HCT116 (cell line): Measurements from ENCODE around the gene DPP6. TPM values are rescaled to one million over a fixed set of nuclear protein-coding genes. Genes with fewer than 3 reads are reported as not detected.

Source experiments
- ATAC-seq: fragments of 200-7000 bp; cut with Tn5 transposase; 2 replicates; pipeline ENCODE4 v1.9.1; 2020; ENCODE audit warnings: mild to moderate bottlenecking, moderate library complexity
- BruUV-seq: library from RNA; stranded (reverse); fragments of 400-500 nt; replicated peaks from 2 replicates; lab custom pipeline; 2021; lab: Mats Ljungman, UMichigan
- CTCF ChIA-PET: fragments of 300-600 bp; sonication (Branson Sonifier 250); formaldehyde crosslinking; loops from one replicate; lab custom pipeline; 2021; ENCODE audit warnings: antibody characterized with exemption; lab: Charles Lee
- POLR2A ChIA-PET: fragments of 300-600, 350-600 bp; sonication (Branson Sonifier 250); formaldehyde crosslinking; loops from one replicate; lab custom pipeline; 2021; ENCODE audit warnings: antibody characterized with exemption; lab: Charles Lee
- RAD21 ChIA-PET, 2 experiments: fragments of 300-600 bp; sonication (Branson Sonifier 250); formaldehyde crosslinking; loops; one replicate each; lab custom pipeline; 2023; ENCODE audit warnings: low total read pairs in 2 of 2; ENCODE audit not compliant: uncharacterized antibody in 2 of 2, unreplicated experiment in 2 of 2, low non-redundant PET in 1 of 2; lab: Charles Lee
- DNase-seq: peaks from one replicate; pipeline ENCODE4 v3.0.0-alpha.2; 2010; ENCODE audit warnings: low read depth, low spot score
- H2AFZ ChIP-seq: fragments of 200-600 bp; shearing (Covaris generic), sonication (generic); 2 replicates; pipeline ENCODE4 v1.6.1; 2017; ENCODE audit warnings: low read depth, mixed run types, mixed read lengths, antibody characterized with exemption, low read length; ENCODE audit not compliant: poor library complexity, severe bottlenecking
- H3K27ac ChIP-seq: 2 replicates; pipeline ENCODE4 v1.5.1; 2012; ENCODE audit warnings: low read depth, low read length
- H3K27me3 ChIP-seq: fragments of 200-600 bp; sonication (generic); 2 replicates; pipeline ENCODE4 v1.6.1; 2016; ENCODE audit warnings: mixed run types, low read length, mixed read lengths; ENCODE audit not compliant: insufficient read depth
- H3K36me3 ChIP-seq, 2 experiments: fragments of 200-500 bp in 1 of 2; fragments of 200-600 bp in 1 of 2; sonication (Bioruptor generic) in 1 of 2; sonication (generic) in 1 of 2; 2 replicates each; pipeline versions ENCODE4 v1.5.1 to v1.6.1; 2014 to 2016; ENCODE audit warnings: low read length in 2 of 2, inconsistent platforms in 1 of 2, mixed read lengths in 1 of 2, mixed run types in 1 of 2; ENCODE audit not compliant: insufficient read depth in 2 of 2, control insufficient read depth in 1 of 2
- H3K4me1 ChIP-seq, 2 experiments: fragments of 200-600 bp in 1 of 2; sonication (generic) in 1 of 2; 2 replicates each; pipeline versions ENCODE4 v1.5.1 to v1.6.1; 2012 to 2017; ENCODE audit warnings: low read length in 2 of 2, inconsistent platforms in 1 of 2, mild to moderate bottlenecking in 1 of 2, mixed read lengths in 1 of 2, mixed run types in 1 of 2, moderate library complexity in 1 of 2; ENCODE audit not compliant: insufficient read depth in 2 of 2, control insufficient read depth in 1 of 2
- H3K4me2 ChIP-seq: fragments of 200-600 bp; sonication (generic); 2 replicates; pipeline ENCODE4 v1.6.1; 2017; ENCODE audit warnings: mixed run types, low read length, mixed read lengths
- H3K4me3 ChIP-seq, 2 experiments: fragments of 200-600 bp in 1 of 2; sonication (generic) in 1 of 2; replicated peaks in 1 of 2; 2 replicates each; pipeline ENCODE4 v1.5.1; 2011 to 2016; ENCODE audit warnings: low read length in 2 of 2, control low read depth in 1 of 2, low read depth in 1 of 2, mild to moderate bottlenecking in 1 of 2, mixed read lengths in 1 of 2, mixed run types in 1 of 2
- H3K79me2 ChIP-seq: fragments of 200-600 bp; sonication (generic); 2 replicates; pipeline ENCODE4 v1.6.1; 2017; ENCODE audit warnings: mild to moderate bottlenecking, mixed run types, low read length, moderate library complexity, mixed read lengths; ENCODE audit not compliant: insufficient read depth
- H3K9ac ChIP-seq: fragments of 200-600 bp; sonication (generic); 2 replicates; pipeline ENCODE4 v1.6.1; 2016; ENCODE audit warnings: low read length, mixed read lengths
- H3K9me2 ChIP-seq: fragments of 200-600 bp; sonication (generic), shearing (Covaris generic); 2 replicates; pipeline ENCODE4 v1.6.1; 2017; ENCODE audit warnings: mixed run types, mild to moderate bottlenecking, moderate library complexity; ENCODE audit not compliant: insufficient read depth
- H3K9me3 ChIP-seq, 2 experiments: fragments of 200-500 bp in 1 of 2; fragments of 200-600 bp in 1 of 2; sonication (Bioruptor generic) in 1 of 2; sonication (generic) in 1 of 2; 2 replicates each; pipeline ENCODE4 v1.6.1; 2014 to 2017; ENCODE audit warnings: low read length in 2 of 2, mixed read lengths in 2 of 2, inconsistent platforms in 1 of 2, low read depth in 1 of 2, mild to moderate bottlenecking in 1 of 2, mixed run types in 1 of 2, moderate library complexity in 1 of 2; ENCODE audit not compliant: control insufficient read depth in 1 of 2, insufficient read depth in 1 of 2
- H4K20me1 ChIP-seq: fragments of 200-600 bp; sonication (generic), shearing (Covaris generic); 2 replicates; pipeline ENCODE4 v1.6.1; 2017; ENCODE audit warnings: mixed run types, mild to moderate bottlenecking, moderate library complexity; ENCODE audit not compliant: insufficient read depth
- EGR1 ChIP-seq: IDR thresholded peaks from 2 replicates; pipeline ENCODE4 v1.6.1; 2012; ENCODE audit warnings: low read depth
- FOSL1 ChIP-seq: IDR thresholded peaks from 2 replicates; pipeline ENCODE4 v1.6.1; 2012; ENCODE audit warnings: low read depth
- REST ChIP-seq: IDR thresholded peaks from 2 replicates; pipeline ENCODE4 v1.6.1; 2012; ENCODE audit warnings: low read depth
- SIN3A ChIP-seq: IDR thresholded peaks from 2 replicates; pipeline ENCODE4 v1.6.1; 2012; ENCODE audit warnings: low read depth
- intact Hi-C: fragments of 100-400 bp; cut with micrococcal nuclease; formaldehyde crosslinking; loops from 2 replicates; pipeline ENCODE4 v1.10.0; 2022
- total RNA-seq: library from RNA; stranded (reverse); gene quantifications from one replicate; pipeline ENCODE4 v1.2.1, GENCODE V29; 2021; ENCODE audit not compliant: unreplicated experiment
- TF ChIP-seq, protein P1 (sequence below): IDR thresholded peaks from 2 replicates; pipeline ENCODE4 v1.6.1; 2011; ENCODE audit warnings: mild to moderate bottlenecking, low read length, moderate library complexity; ENCODE audit not compliant: insufficient replicate concordance; ENCODE audit errors: extremely low read depth

DPP6 gene
- total RNA-seq, 1 experiment from 2014 or later: not detected

DNA sequence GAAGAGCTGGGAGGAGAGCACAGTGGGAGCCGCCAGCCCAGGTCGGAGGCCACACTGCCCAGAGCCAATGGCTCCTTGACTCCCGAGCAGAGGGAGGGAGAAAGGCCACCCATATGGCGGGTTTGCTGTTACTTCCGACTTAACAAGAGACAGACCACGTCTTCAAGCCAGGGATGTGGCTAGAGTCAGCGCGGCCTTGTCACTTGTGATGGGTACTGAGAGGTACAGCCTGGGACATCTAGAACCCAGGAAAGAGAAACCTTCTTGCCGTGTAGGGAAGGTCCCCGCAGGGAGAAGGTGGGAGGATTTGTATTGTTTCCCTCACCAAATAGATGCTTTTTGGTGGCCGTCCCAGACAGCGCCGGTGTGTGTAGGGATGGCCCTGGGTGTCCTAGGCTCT, 823.1 kb downstream of the DPP6 start:
- TF ChIP-seq, protein P1, sequence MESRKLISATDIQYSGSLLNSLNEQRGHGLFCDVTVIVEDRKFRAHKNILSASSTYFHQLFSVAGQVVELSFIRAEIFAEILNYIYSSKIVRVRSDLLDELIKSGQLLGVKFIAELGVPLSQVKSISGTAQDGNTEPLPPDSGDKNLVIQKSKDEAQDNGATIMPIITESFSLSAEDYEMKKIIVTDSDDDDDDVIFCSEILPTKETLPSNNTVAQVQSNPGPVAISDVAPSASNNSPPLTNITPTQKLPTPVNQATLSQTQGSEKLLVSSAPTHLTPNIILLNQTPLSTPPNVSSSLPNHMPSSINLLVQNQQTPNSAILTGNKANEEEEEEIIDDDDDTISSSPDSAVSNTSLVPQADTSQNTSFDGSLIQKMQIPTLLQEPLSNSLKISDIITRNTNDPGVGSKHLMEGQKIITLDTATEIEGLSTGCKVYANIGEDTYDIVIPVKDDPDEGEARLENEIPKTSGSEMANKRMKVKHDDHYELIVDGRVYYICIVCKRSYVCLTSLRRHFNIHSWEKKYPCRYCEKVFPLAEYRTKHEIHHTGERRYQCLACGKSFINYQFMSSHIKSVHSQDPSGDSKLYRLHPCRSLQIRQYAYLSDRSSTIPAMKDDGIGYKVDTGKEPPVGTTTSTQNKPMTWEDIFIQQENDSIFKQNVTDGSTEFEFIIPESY: no peak
- DNase-seq (no peak), ATAC-seq (no peak)
- POLR2A ChIA-PET: no interaction called here
- no peaks in the 10 kb centered on the region for H3K36me3 ChIP-seq
- CTCF ChIA-PET: no interaction called here
- no peaks in the 10 kb centered on the region for H3K9me2 ChIP-seq
- H3K27ac ChIP-seq: no peak overlapping the region
- H3K9ac ChIP-seq: no peak overlapping the region
- BruUV-seq: no TSS peak
- intact Hi-C loops: no loop called here
- H3K27me3 ChIP-seq: peaks cover 15% of the 10 kb centered on the region; the same call in 1 of the 2 replicates
- H4K20me1 ChIP-seq: no peaks in the 10 kb centered on the region
- RAD21 ChIA-PET: no interaction called here
- no peaks in the 10 kb centered on the region for H3K4me1 ChIP-seq
- H2AFZ ChIP-seq: no peak overlapping the region
- no peak overlapping the region for H3K4me3 ChIP-seq
- no peaks in the 10 kb centered on the region for H3K9me3 ChIP-seq
- H3K4me2 ChIP-seq: no peak overlapping the region
- no peaks in the 10 kb centered on the region for H3K79me2 ChIP-seq

- RAD21 ChIA-PET: no interaction called here
- Histone ChIP-seq H3K9ac (no peak overlapping the region), H3K4me1 (no peaks in the 10 kb centered on the region), H3K4me3 (no peak overlapping the region), H3K27ac (no peak overlapping the region), H3K36me3 (no peaks in the 10 kb centered on the region), H3K9me2 (no peaks in the 10 kb centered on the region), H3K79me2 (no peaks in the 10 kb centered on the region), H2AFZ (no peak overlapping the region), H3K9me3 (no peaks in the 10 kb centered on the region), H3K4me2 (no peak overlapping the region), H3K27me3 (peaks cover 14% of the 10 kb centered on the region; the same call in 1 of the 2 replicates), H4K20me1 (no peaks in the 10 kb centered on the region)
- DNase-seq: no peak
- CTCF ChIA-PET: no interaction called here
- ATAC-seq: no peak
- intact Hi-C loops: no loop called here
- POLR2A ChIA-PET: no interaction called here
- TF ChIP-seq FOSL1 (no peak), REST (no peak), SIN3A (no peak), EGR1 (no peak)
- no TSS peak for BruUV-seq
Measured at GRCh38 chr7:154876516-154876915, 824.3 kb downstream of the DPP6 start.
